SK-N-SH (cell line): ENCODE results near the gene SLC8A2.

Experiments used
- CTCF ChIP-seq: fragments of 200-600 bp; sonication (generic); IDR thresholded peaks from 2 replicates; pipeline ENCODE4 v1.6.1; 2017; ENCODE audit warnings: antibody characterized with exemption, mild to moderate bottlenecking, moderate library complexity
- MAX ChIP-seq: IDR thresholded peaks from 2 replicates; pipeline ENCODE4 v1.4.0; 2012; ENCODE audit warnings: low read depth
- TAF1 ChIP-seq: IDR thresholded peaks from 2 replicates; pipeline ENCODE4 v1.6.1; 2012; ENCODE audit warnings: low read depth, mild to moderate bottlenecking, low read length, moderate library complexity, borderline replicate concordance
- USF2 ChIP-seq: fragments of 150-350 bp; IDR thresholded peaks from 2 replicates; pipeline ENCODE4 v1.6.1; 2017; ENCODE audit warnings: antibody characterized with exemption, low read length, low read depth, borderline replicate concordance

GRCh38 chr19:47510516-47511127 is 38.9 kb upstream of the SLC8A2 start:
- no peak for TF ChIP-seq CTCF
- TF ChIP-seq MAX = no peak
- no peak for TF ChIP-seq USF2
- TF ChIP-seq TAF1 = no peak
